Measurements from ENCODE around the gene TBCD.

The TBCD gene

DNA sequence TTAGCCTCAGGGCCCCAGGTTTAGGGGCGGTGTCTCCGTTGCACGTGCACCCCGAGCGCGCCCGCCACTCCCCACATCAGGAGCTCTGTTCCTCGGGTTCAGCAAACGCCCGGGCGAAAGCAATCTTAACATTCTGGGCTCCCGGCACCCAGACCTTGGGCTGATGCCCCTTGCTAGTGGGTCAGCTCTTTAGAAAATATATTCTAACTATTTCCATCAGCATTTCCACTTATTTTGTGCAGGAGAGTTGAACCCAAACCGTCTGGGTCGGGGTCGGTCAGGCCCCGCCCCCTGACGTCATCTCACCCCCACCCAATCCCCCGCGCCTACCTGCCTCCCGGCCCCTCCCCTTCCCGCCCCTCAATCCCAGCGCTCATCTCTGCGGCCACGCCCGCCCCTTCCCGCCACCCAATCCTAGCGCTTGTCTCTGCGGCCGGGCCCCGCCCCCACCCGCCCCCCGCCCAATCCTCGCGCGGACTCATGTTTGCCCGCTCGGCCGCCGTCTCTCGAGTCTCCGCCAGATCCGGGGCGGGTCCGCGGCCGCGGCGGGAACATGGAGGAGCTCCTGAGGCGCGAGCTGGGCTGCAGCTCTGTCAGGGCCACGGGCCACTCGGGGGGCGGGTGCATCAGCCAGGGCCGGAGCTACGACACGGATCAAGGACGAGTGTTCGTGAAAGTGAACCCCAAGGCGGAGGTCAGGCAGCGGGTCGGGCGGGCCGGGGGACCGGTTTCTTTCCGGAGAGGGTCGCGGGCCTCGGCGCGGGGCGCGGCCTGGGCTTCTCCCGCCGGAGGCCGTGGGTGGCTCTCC lies 35.5 kb upstream of the TBCD start, which contains the start of gene FN3KRP:
Gene FN3KRP, plus strand, starts transcription at position 504 of the 808 bp plus-strand sequence. Its CDS starts 50 bp downstream, at position 554.
- H4K91ac ChIP-seq (ENCODE audit: low read depth, low read length, poor library complexity), result no peak within 1 kb of the TSS
- peak within 1 kb of the TSS; percentile 99 for H2AFZ ChIP-seq (ENCODE audit: low read length)
- H2BK120ac ChIP-seq (ENCODE audit: low read depth, low read length), result no peak within 1 kb of the TSS
- WGBS, 2 donors (ENCODE audit: extremely low coverage in 2 of 2, insufficient read length in 2 of 2, insufficient replicate concordance in 1 of 2), result no CpG with 5 or more reads among the region's 75 CpGs
- no peak within 1 kb of the TSS for H3K27ac ChIP-seq (replicated peaks; ENCODE audit: low read length)
- H2BK15ac ChIP-seq (ENCODE audit: low read length), result peak within 1 kb of the TSS; percentile 37
- peak within 1 kb of the TSS; percentile 93 for H3K9ac ChIP-seq (ENCODE audit: low read depth, low read length, poor library complexity)
- H2BK5ac ChIP-seq (ENCODE audit: low read length), result peak within 1 kb of the TSS; percentile 39
- peaks cover 0 to 5% of the 10 kb centered on the region in 2 donors for H3K9me3 ChIP-seq (replicated peaks in 1 of 2; ENCODE audit: control insufficient read depth in 2 of 2, insufficient read depth in 1 of 2, low read depth in 1 of 2, low read length in 2 of 2)
- H3K27me3 ChIP-seq (ENCODE audit: control insufficient read depth in 3 of 3, insufficient read depth in 3 of 3, low read depth in 1 of 3, low read length in 3 of 3), result peaks cover 0 to 3% (median 0%) of the 10 kb centered on the region in 3 experiments
- H3K18ac ChIP-seq (ENCODE audit: low read length), result peak within 1 kb of the TSS; percentile 89
- peak within 1 kb of the TSS; percentile 80 for H3K23ac ChIP-seq (ENCODE audit: low read depth, low read length, poor library complexity)
- H2AK5ac ChIP-seq (ENCODE audit: low read depth, low read length), result no peak within 1 kb of the TSS
- peaks cover 3% of the 10 kb centered on the region for H3K79me1 ChIP-seq (ENCODE audit: low read depth, low read length)
- H3K4me1 ChIP-seq (ENCODE audit: control insufficient read depth in 2 of 2, insufficient read depth in 1 of 2, low read depth in 1 of 2, low read length in 2 of 2), result peaks cover 5 to 9% of the 10 kb centered on the region in 2 donors
- H3K4me2 ChIP-seq (ENCODE audit: insufficient read depth, low read length, poor library complexity, severe bottlenecking), result peak within 1 kb of the TSS; percentile 89
- peak within 1 kb of the TSS; percentile 71 for H3K14ac ChIP-seq (ENCODE audit: low read length)
- H3K4me3 ChIP-seq (ENCODE audit: low read length in 2 of 2), result peak within 1 kb of the TSS; percentile 89 to 99
- no peak within 1 kb of the TSS for H4K8ac ChIP-seq (ENCODE audit: low read depth, low read length)
- H3K4ac ChIP-seq (ENCODE audit: low read length), result no peak within 1 kb of the TSS
- H3K36me3 ChIP-seq (replicated peaks in 1 of 2; ENCODE audit: control insufficient read depth in 2 of 2, insufficient read depth in 2 of 2, low read length in 2 of 2), result peaks cover 6 to 30% of the 10 kb centered on the region in 2 donors
- peak; percentile 93 for DNase-seq (ENCODE audit: low spot score)
- H2BK12ac ChIP-seq (ENCODE audit: low read length), result no peak within 1 kb of the TSS

DNA sequence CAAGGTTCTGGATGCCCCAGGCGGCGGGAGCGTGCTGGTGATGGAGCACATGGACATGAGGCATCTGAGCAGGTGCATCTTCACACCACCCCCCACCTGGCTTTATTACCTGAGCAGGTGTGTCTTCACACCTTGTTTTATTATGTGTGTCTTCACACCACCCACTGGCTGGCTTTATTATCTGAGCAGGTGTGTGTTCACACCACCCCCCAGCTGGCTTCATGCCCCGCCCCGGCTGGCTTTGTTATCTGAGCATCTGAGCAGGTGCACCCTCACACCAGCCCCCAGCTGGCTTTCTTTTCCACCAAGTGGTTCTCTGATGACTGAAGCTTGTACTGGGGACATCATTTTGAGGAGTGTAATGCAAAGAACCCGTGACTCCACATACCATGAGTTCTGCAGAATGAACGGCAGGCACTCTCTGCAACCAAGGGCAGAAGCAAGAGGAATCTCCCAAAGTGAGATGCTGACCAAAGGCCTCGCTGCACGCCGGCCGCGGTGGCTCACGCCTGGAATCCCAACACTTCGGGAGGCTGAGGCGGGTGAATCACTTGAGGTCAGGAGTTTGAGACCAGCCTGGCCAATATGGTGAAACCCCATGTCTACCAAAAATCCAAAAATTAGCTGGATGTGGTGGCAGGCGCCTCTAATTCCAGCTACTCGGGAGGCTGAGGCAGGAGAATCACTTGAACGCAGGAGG lies 32.7 kb upstream of the TBCD start:
- Histone ChIP-seq H4K8ac (ENCODE audit: low read depth, low read length) (no peak overlapping the region), H2BK120ac (ENCODE audit: low read depth, low read length) (no peak overlapping the region), H3K27me3 (ENCODE audit: control insufficient read depth in 3 of 3, insufficient read depth in 3 of 3, low read depth in 1 of 3, low read length in 3 of 3) (no peaks in the 10 kb centered on the region), H3K79me1 (ENCODE audit: low read depth, low read length) (peaks cover 7% of the 10 kb centered on the region), H3K14ac (ENCODE audit: low read length) (no peak overlapping the region), H2BK15ac (ENCODE audit: low read length) (no peak overlapping the region), H3K36me3 (replicated peaks in 1 of 2; ENCODE audit: control insufficient read depth in 2 of 2, insufficient read depth in 2 of 2, low read length in 2 of 2) (peaks cover 16 to 48% of the 10 kb centered on the region in 2 donors), H3K4me1 (ENCODE audit: control insufficient read depth in 2 of 2, insufficient read depth in 1 of 2, low read depth in 1 of 2, low read length in 2 of 2) (peaks cover 5 to 9% of the 10 kb centered on the region in 2 donors), H3K9me3 (replicated peaks in 1 of 2; ENCODE audit: control insufficient read depth in 2 of 2, insufficient read depth in 1 of 2, low read depth in 1 of 2, low read length in 2 of 2) (peaks cover 0 to 2% of the 10 kb centered on the region in 2 donors), H3K4me2 (ENCODE audit: insufficient read depth, low read length, poor library complexity, severe bottlenecking) (no peak overlapping the region), H3K4ac (ENCODE audit: low read length) (no peak overlapping the region), H3K18ac (ENCODE audit: low read length) (no peak overlapping the region), H3K27ac (replicated peaks; ENCODE audit: low read length) (no peak overlapping the region), H3K23ac (ENCODE audit: low read depth, low read length, poor library complexity) (no peak overlapping the region), H3K9ac (ENCODE audit: low read depth, low read length, poor library complexity) (no peak overlapping the region), H2AK5ac (ENCODE audit: low read depth, low read length) (no peak overlapping the region), H2AFZ (ENCODE audit: low read length) (no peak overlapping the region), H4K91ac (ENCODE audit: low read depth, low read length, poor library complexity) (no peak overlapping the region), H3K4me3 (ENCODE audit: low read length in 2 of 2) (no peak overlapping the region), H2BK12ac (ENCODE audit: low read length) (no peak overlapping the region), H2BK5ac (ENCODE audit: low read length) (no peak overlapping the region)
- DNase-seq (ENCODE audit: low spot score), result no peak
- no CpG with 5 or more reads among the region's 18 CpGs for WGBS, 2 donors (ENCODE audit: extremely low coverage in 2 of 2, insufficient read length in 2 of 2, insufficient replicate concordance in 1 of 2)

DNA sequence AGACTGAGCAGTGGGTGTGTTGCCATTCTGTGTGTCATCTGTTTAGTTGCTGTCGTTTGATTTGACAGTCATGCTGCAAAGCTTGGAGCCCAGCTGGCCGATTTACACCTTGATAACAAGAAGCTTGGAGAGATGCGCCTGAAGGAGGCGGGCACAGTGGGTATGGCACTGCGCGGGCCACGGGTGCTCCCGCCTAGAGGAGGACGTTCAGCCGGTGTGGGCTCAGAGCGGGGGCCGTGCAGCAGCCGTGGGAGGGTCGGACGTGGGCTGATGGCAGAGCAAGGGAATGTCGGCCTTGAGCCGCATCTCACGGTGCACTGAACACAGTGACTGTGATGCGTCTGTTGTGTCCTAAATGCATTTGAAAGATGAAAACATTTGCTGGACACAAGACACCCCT lies 31.7 kb upstream of the TBCD start:
- Histone ChIP-seq H3K4ac (ENCODE audit: low read length) (no peak overlapping the region), H2BK120ac (ENCODE audit: low read depth, low read length) (no peak overlapping the region), H3K14ac (ENCODE audit: low read length) (no peak overlapping the region), H3K79me1 (ENCODE audit: low read depth, low read length) (peaks cover 7% of the 10 kb centered on the region), H3K27ac (replicated peaks; ENCODE audit: low read length) (no peak overlapping the region), H3K9ac (ENCODE audit: low read depth, low read length, poor library complexity) (no peak overlapping the region), H3K36me3 (replicated peaks in 1 of 2; ENCODE audit: control insufficient read depth in 2 of 2, insufficient read depth in 2 of 2, low read length in 2 of 2) (peaks cover 16 to 49% of the 10 kb centered on the region in 2 donors), H2AFZ (ENCODE audit: low read length) (no peak overlapping the region), H4K91ac (ENCODE audit: low read depth, low read length, poor library complexity) (no peak overlapping the region), H3K4me2 (ENCODE audit: insufficient read depth, low read length, poor library complexity, severe bottlenecking) (no peak overlapping the region), H2BK12ac (ENCODE audit: low read length) (no peak overlapping the region), H2BK15ac (ENCODE audit: low read length) (no peak overlapping the region), H3K23ac (ENCODE audit: low read depth, low read length, poor library complexity) (no peak overlapping the region), H3K9me3 (replicated peaks in 1 of 2; ENCODE audit: control insufficient read depth in 2 of 2, insufficient read depth in 1 of 2, low read depth in 1 of 2, low read length in 2 of 2) (peaks cover 0 to 2% of the 10 kb centered on the region in 2 donors), H3K4me3 (ENCODE audit: low read length in 2 of 2) (no peak overlapping the region), H3K4me1 (ENCODE audit: control insufficient read depth in 2 of 2, insufficient read depth in 1 of 2, low read depth in 1 of 2, low read length in 2 of 2) (peaks cover 5 to 9% of the 10 kb centered on the region in 2 donors), H2AK5ac (ENCODE audit: low read depth, low read length) (no peak overlapping the region), H2BK5ac (ENCODE audit: low read length) (no peak overlapping the region), H3K27me3 (ENCODE audit: control insufficient read depth in 3 of 3, insufficient read depth in 3 of 3, low read depth in 1 of 3, low read length in 3 of 3) (no peaks in the 10 kb centered on the region), H3K18ac (ENCODE audit: low read length) (no peak overlapping the region), H4K8ac (ENCODE audit: low read depth, low read length) (no peak overlapping the region)
- no CpG with 5 or more reads among the region's 19 CpGs for WGBS, 2 donors (ENCODE audit: extremely low coverage in 2 of 2, insufficient read length in 2 of 2, insufficient replicate concordance in 1 of 2)
- DNase-seq (ENCODE audit: low spot score), result no peak
